SK-N-SH (cell line): Measurements from ENCODE around the gene UNC93A. TPM values are rescaled to one million over a fixed set of nuclear protein-coding genes. Genes with fewer than 3 reads are reported as not detected.

Experiments used
- CTCF ChIA-PET: fragments of 300-600, 350-600 bp; formaldehyde crosslinking; extraction: SDS; loops from one replicate; lab custom pipeline; 2021; lab: Yijun Ruan, JAX
- POLR2A ChIA-PET: fragments of 350-600 bp; sonication (Branson Sonifier 250); formaldehyde crosslinking; extraction: SDS; loops from one replicate; lab custom pipeline; 2020; ENCODE audit warnings: antibody characterized with exemption, inconsistent platforms; lab: Yijun Ruan, JAX
- DNase-seq: peaks from one replicate; pipeline ENCODE4 v3.0.0; 2012
- H2AFZ ChIP-seq: fragments of 200-600 bp; sonication (generic); 2 replicates; pipeline ENCODE4 v1.8.1; 2016; ENCODE audit warnings: antibody characterized with exemption, mild to moderate bottlenecking, low read depth
- H3F3A ChIP-seq: fragments of 200-600 bp; sonication (generic); replicated peaks from 2 replicates; pipeline ENCODE3; 2016; ENCODE audit warnings: antibody characterized with exemption, mild to moderate bottlenecking; ENCODE audit not compliant: insufficient read depth
- H3K27ac ChIP-seq, 2 experiments: fragments of 200-500 bp in 1 of 2; fragments of 200-600 bp in 1 of 2; sonication (Bioruptor generic) in 1 of 2; sonication (generic), shearing (Covaris generic) in 1 of 2; 2 replicates each; pipeline versions ENCODE4 v1.5.1 to v1.6.1; 2014 to 2016; ENCODE audit warnings: low read depth in 2 of 2, inconsistent platforms in 1 of 2, low read length in 1 of 2, mild to moderate bottlenecking in 1 of 2, mixed read lengths in 1 of 2
- H3K27me3 ChIP-seq: fragments of 200-600 bp; sonication (generic), shearing (Covaris generic); 2 replicates; pipeline ENCODE4 v1.6.1; 2016; ENCODE audit warnings: mixed run types; ENCODE audit not compliant: insufficient read depth
- H3K36me3 ChIP-seq, 2 experiments: fragments of 200-500 bp in 1 of 2; fragments of 200-600 bp in 1 of 2; sonication (Bioruptor generic) in 1 of 2; sonication (generic) in 1 of 2; replicated peaks in 1 of 2; 2 replicates each; pipeline versions ENCODE3 to v1.5.1; 2014 to 2016; ENCODE audit warnings: low read length in 1 of 2, mild to moderate bottlenecking in 1 of 2; ENCODE audit not compliant: insufficient read depth in 2 of 2, control insufficient read depth in 1 of 2
- H3K4me1 ChIP-seq, 2 experiments: fragments of 200-500 bp in 1 of 2; fragments of 200-600 bp in 1 of 2; sonication (Bioruptor generic) in 1 of 2; sonication (generic), shearing (Covaris generic) in 1 of 2; 2 replicates each; pipeline versions ENCODE4 v1.5.1 to v1.6.1; 2014 to 2016; ENCODE audit warnings: low read depth in 1 of 2, low read length in 1 of 2, mixed run types in 1 of 2; ENCODE audit not compliant: insufficient read depth in 2 of 2, control insufficient read depth in 1 of 2
- H3K4me2 ChIP-seq: fragments of 200-600 bp; sonication (generic), shearing (Covaris generic); 2 replicates; pipeline ENCODE4 v1.6.1; 2017; ENCODE audit warnings: mixed run types
- H3K4me3 ChIP-seq, 2 experiments: fragments of 200-500 bp in 1 of 2; fragments of 200-600 bp in 1 of 2; sonication (Bioruptor generic) in 1 of 2; sonication (generic), shearing (Covaris generic) in 1 of 2; 2 replicates each; pipeline versions ENCODE4 v1.5.1 to v1.8.1; 2014 to 2016; ENCODE audit warnings: low read depth in 2 of 2, inconsistent platforms in 1 of 2, low read length in 1 of 2, mild to moderate bottlenecking in 1 of 2, mixed read lengths in 1 of 2, moderate library complexity in 1 of 2
- H3K79me2 ChIP-seq: fragments of 200-600 bp; sonication (generic); 2 replicates; pipeline ENCODE4 v1.8.1; 2017; ENCODE audit warnings: mild to moderate bottlenecking; ENCODE audit not compliant: insufficient read depth
- H3K9ac ChIP-seq: fragments of 200-600 bp; sonication (generic); 2 replicates; pipeline ENCODE4 v1.6.1; 2017; ENCODE audit warnings: mixed run types
- H3K9me2 ChIP-seq: fragments of 200-600 bp; sonication (generic); 2 replicates; pipeline ENCODE4 v1.6.1; 2017; ENCODE audit warnings: mixed run types
- H3K9me3 ChIP-seq: fragments of 200-600 bp; sonication (generic); 2 replicates; pipeline ENCODE4 v1.6.1; 2017; ENCODE audit warnings: mixed run types, mild to moderate bottlenecking, moderate library complexity
- H4K20me1 ChIP-seq: fragments of 200-600 bp; sonication (generic); 2 replicates; pipeline ENCODE4 v1.6.1; 2017; ENCODE audit warnings: mild to moderate bottlenecking, mixed run types; ENCODE audit not compliant: insufficient read depth
- CTCF ChIP-seq: fragments of 200-600 bp; sonication (generic); IDR thresholded peaks from 2 replicates; pipeline ENCODE4 v1.6.1; 2017; ENCODE audit warnings: antibody characterized with exemption, mild to moderate bottlenecking, moderate library complexity
- FOXM1 ChIP-seq: IDR thresholded peaks from 2 replicates; pipeline ENCODE4 v1.4.0; 2012; ENCODE audit warnings: low read depth, mild to moderate bottlenecking
- GATA2 ChIP-seq: sonication (generic); formaldehyde crosslinking; IDR thresholded peaks from 2 replicates; pipeline ENCODE4 v1.5.0; 2020; ENCODE audit warnings: mild to moderate bottlenecking, missing genetic modification reagents
- MEF2A ChIP-seq: IDR thresholded peaks from 2 replicates; pipeline ENCODE4 v1.4.0; 2012; ENCODE audit warnings: low read depth, borderline replicate concordance
- MXI1 ChIP-seq: IDR thresholded peaks from 2 replicates; pipeline ENCODE4 v1.6.1; 2012; ENCODE audit warnings: mild to moderate bottlenecking, low read depth, low read length, improper control_type of control experiment
- PBX3 ChIP-seq: IDR thresholded peaks from 2 replicates; pipeline ENCODE4; 2012
- POLR2AphosphoS5 ChIP-seq: IDR thresholded peaks from 2 replicates; pipeline ENCODE4 v1.6.1; 2012; ENCODE audit warnings: low read depth, low read length
- RFX5 ChIP-seq: IDR thresholded peaks from 2 replicates; pipeline ENCODE4 v1.6.1; 2012; ENCODE audit warnings: mild to moderate bottlenecking, improper control_type of control experiment, low read length
- SIN3A ChIP-seq: IDR thresholded peaks from 2 replicates; pipeline ENCODE4 v1.6.1; 2012; ENCODE audit warnings: low read depth, mild to moderate bottlenecking, low read length, moderate library complexity, borderline replicate concordance
- USF1 ChIP-seq: IDR thresholded peaks from 2 replicates; pipeline ENCODE4 v1.4.0; 2012; ENCODE audit warnings: low read depth, borderline replicate concordance
- YY1 ChIP-seq: IDR thresholded peaks from 2 replicates; pipeline ENCODE4 v1.4.0; 2012; ENCODE audit warnings: low read depth, mild to moderate bottlenecking
- WGBS: methylation state at CpG from one replicate; pipeline ENCODE4 v1.1.6; 2017; ENCODE audit warnings: low lambda C conversion rate; 5-methylcytosine and 5-hydroxymethylcytosine counted together
- polyA plus RNA-seq, 3 experiments: library from polyadenylated mRNA; depleted of rRNA; stranded (reverse); fragments of >200 nt; gene quantifications; 2 replicates each; pipeline ENCODE4 v1.2.3, GENCODE V29; 2012

Gene UNC93A
- polyA plus RNA-seq, 1 of the 3 experiments (the other 2 are of a cell fraction) = not detected

- H3K4me3 ChIP-seq = no peak overlapping the region
- H3K4me2 ChIP-seq = no peak overlapping the region
- no peak overlapping the region for H3K9ac ChIP-seq
- H3K27me3 ChIP-seq = no peaks in the 10 kb centered on the region
- H3K27ac ChIP-seq = no peak overlapping the region
- DNase-seq = no peak
- no peaks in the 10 kb centered on the region for H3K4me1 ChIP-seq
- no peak overlapping the region for H2AFZ ChIP-seq
- TF ChIP-seq USF1 (no peak), YY1 (no peak), GATA2 (CRISPR knock-in tag) (no peak), FOXM1 (no peak), POLR2AphosphoS5 (no peak), PBX3 (no peak), MXI1 (no peak), CTCF (no peak), RFX5 (no peak)
- H3K9me2 ChIP-seq = no peaks in the 10 kb centered on the region
- H3K9me3 ChIP-seq = no peaks in the 10 kb centered on the region
- H3K36me3 ChIP-seq = no peaks in the 10 kb centered on the region
- ChIA-PET CTCF (no interaction called here), POLR2A (no interaction called here)
- H4K20me1 ChIP-seq = no peaks in the 10 kb centered on the region
- 51% methylated on average over 7 of the region's 7 CpGs for WGBS
- H3K79me2 ChIP-seq = no peaks in the 10 kb centered on the region
- no peaks in the 10 kb centered on the region for H3F3A ChIP-seq
Observed at GRCh38 chr6:167296902-167297301, 5.8 kb downstream of the UNC93A start.

- no peak overlapping the region for H3K4me2 ChIP-seq
- H3K9me3 ChIP-seq = no peaks in the 10 kb centered on the region
- H3F3A ChIP-seq = no peaks in the 10 kb centered on the region
- H3K4me3 ChIP-seq = no peak overlapping the region
- H2AFZ ChIP-seq = no peak overlapping the region
- no peaks in the 10 kb centered on the region for H4K20me1 ChIP-seq
- no peaks in the 10 kb centered on the region for H3K9me2 ChIP-seq
- CTCF ChIA-PET = interaction anchor here (2.0 kb wide), 1 partner anchor 53 kb away, joined by 9 read pairs; no protein-coding TSS in a partner anchor
- H3K79me2 ChIP-seq = no peaks in the 10 kb centered on the region
- H3K9ac ChIP-seq = no peak overlapping the region
- H3K27me3 ChIP-seq = no peaks in the 10 kb centered on the region
- no peak overlapping the region for H3K27ac ChIP-seq
- no peaks in the 10 kb centered on the region for H3K36me3 ChIP-seq
- no peak for TF ChIP-seq YY1
- no peak for TF ChIP-seq POLR2AphosphoS5
- TF ChIP-seq MEF2A = no peak
- TF ChIP-seq SIN3A = no peak
- TF ChIP-seq, all 33 proteins: peak for 0
- WGBS = 83% methylated on average over 4 of the region's 4 CpGs
- POLR2A ChIA-PET = no interaction called here
- no peaks in the 10 kb centered on the region for H3K4me1 ChIP-seq
- DNase-seq = no peak
Observed at GRCh38 chr6:167298127-167298526, 7.0 kb downstream of the UNC93A start.
